Measurements from ENCODE around the gene OR4C6. TPM values are rescaled to one million over a fixed set of nuclear protein-coding genes. Genes with fewer than 3 reads are reported as not detected.

The OR4C6 gene
- not detected in 2 replicates for total RNA-seq

GRCh38 chr11:55661901-55662300 is at the start of gene OR4C6:
Gene OR4C6 (plus strand): TSS chr11:55662201. CDS start chr11:55665167, 2,966 bp downstream.
- intact Hi-C loops (cut with micrococcal nuclease) = no loop called here
- Mint-ChIP-seq H3K4me3 (no peak within 1 kb of the TSS), H3K36me3 (ENCODE audit: low read depth) (no peaks in the 10 kb centered on the region), H3K27ac (no peak within 1 kb of the TSS), H3K4me1 (peaks cover 5% of the 10 kb centered on the region), H3K27me3 (no peaks in the 10 kb centered on the region), H3K9me3 (peaks cover 10% of the 10 kb centered on the region)
- no peak for TF ChIP-seq CTCF (IDR thresholded peaks at IDR 0.05)
- ChIA-PET POLR2A (no interaction called here), CTCF (no interaction called here)
- ATAC-seq (ENCODE audit: low read depth) (no peak), DNase-seq (no peak)

GRCh38 chr11:55624531-55624930 is 37.5 kb upstream of the OR4C6 start:
- Mint-ChIP-seq H3K36me3 (ENCODE audit: low read depth) (no peaks in the 10 kb centered on the region), H3K27ac (no peak overlapping the region), H3K4me1 (no peaks in the 10 kb centered on the region), H3K4me3 (no peak overlapping the region), H3K9me3 (peaks cover 15% of the 10 kb centered on the region), H3K27me3 (no peaks in the 10 kb centered on the region)
- no peak for TF ChIP-seq CTCF (IDR thresholded peaks at IDR 0.05)
- DNase-seq = no peak
- POLR2A ChIA-PET = no interaction called here
- ATAC-seq (ENCODE audit: low read depth) = no peak
- CTCF ChIA-PET = no interaction called here
- intact Hi-C loops (cut with micrococcal nuclease) = no loop called here

GRCh38 chr11:55634813-55635212 is 27.2 kb upstream of the OR4C6 start, which contains the start of gene OR4P4:
Gene OR4P4 (plus strand): TSS chr11:55635113.
- TF ChIP-seq CTCF (IDR thresholded peaks at IDR 0.05) = no peak
- Mint-ChIP-seq H3K27ac (no peak within 1 kb of the TSS), H3K27me3 (no peaks in the 10 kb centered on the region), H3K4me3 (no peak within 1 kb of the TSS), H3K9me3 (peaks cover 15% of the 10 kb centered on the region), H3K4me1 (no peaks in the 10 kb centered on the region), H3K36me3 (ENCODE audit: low read depth) (no peaks in the 10 kb centered on the region)
- DNase-seq = no peak
- CTCF ChIA-PET = no interaction called here
- intact Hi-C loops (cut with micrococcal nuclease) = no loop called here
- no peak for ATAC-seq (ENCODE audit: low read depth)
- POLR2A ChIA-PET = no interaction called here

GRCh38 chr11:55648027-55648426 is 14.0 kb upstream of the OR4C6 start, which contains the start of gene OR4S2:
Gene OR4S2 (plus strand): TSS chr11:55648327. CDS start chr11:55650904, 2,577 bp downstream.
- ChIA-PET POLR2A (no interaction called here), CTCF (no interaction called here)
- Mint-ChIP-seq H3K36me3 (ENCODE audit: low read depth) (no peaks in the 10 kb centered on the region), H3K4me1 (no peaks in the 10 kb centered on the region), H3K27me3 (no peaks in the 10 kb centered on the region), H3K27ac (no peak within 1 kb of the TSS), H3K4me3 (no peak within 1 kb of the TSS), H3K9me3 (peaks cover 24% of the 10 kb centered on the region)
- no peak for TF ChIP-seq CTCF (IDR thresholded peaks at IDR 0.05)
- intact Hi-C loops (cut with micrococcal nuclease) = no loop called here
- DNase-seq = no peak
- no peak for ATAC-seq (ENCODE audit: low read depth)

- Mint-ChIP-seq H3K27ac (no peak overlapping the region), H3K4me1 (no peaks in the 10 kb centered on the region), H3K4me3 (no peak overlapping the region), H3K27me3 (no peaks in the 10 kb centered on the region), H3K9me3 (peaks cover 17% of the 10 kb centered on the region), H3K36me3 (ENCODE audit: low read depth) (no peaks in the 10 kb centered on the region)
- ATAC-seq (ENCODE audit: low read depth) = no peak
- intact Hi-C loops (cut with micrococcal nuclease) = no loop called here
- ChIA-PET CTCF (no interaction called here), POLR2A (no interaction called here)
- no peak for DNase-seq
- TF ChIP-seq CTCF (IDR thresholded peaks at IDR 0.05) = no peak
These were observed 9.4 kb upstream of the OR4C6 start for GRCh38 chr11:55652560-55652959.
